ENCODE results near the gene CCNI2. TPM values are rescaled to one million over a fixed set of nuclear protein-coding genes. Genes with fewer than 3 reads are reported as not detected.

The CCNI2 gene
- total and polyA plus RNA-seq, 7 experiments from 2014 or later = 2.4 to 44.9 (median 5.0) TPM

DNA sequence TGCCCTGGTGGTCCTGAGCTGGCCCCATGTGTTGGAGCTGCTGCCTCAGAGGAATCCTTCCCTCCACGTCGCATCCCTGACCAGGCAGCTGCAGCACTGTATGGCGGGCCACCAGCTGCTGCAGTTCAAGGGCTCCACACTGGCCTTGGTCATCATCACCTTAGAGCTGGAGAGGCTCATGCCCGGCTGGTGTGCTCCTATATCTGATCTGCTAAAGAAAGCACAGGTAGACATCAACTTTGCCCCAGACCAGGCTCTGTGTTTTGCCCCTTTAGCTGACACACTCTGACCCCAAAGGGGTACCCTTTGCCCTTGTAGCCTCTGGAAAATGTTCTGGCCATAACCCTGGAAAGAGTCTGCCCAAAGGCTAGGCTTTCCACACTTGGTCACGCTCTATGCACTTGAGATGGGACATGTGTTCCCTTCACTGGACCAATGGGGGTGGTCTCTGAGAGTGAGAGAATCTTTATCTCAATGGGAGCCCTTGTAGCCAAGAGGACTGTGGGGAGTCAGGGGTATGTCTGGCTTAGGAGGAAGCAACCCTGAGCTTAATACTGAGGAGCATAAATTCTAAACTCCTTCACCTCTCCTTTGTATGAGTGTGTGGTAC, 4.8 kb downstream of the CCNI2 start:
- Mint-ChIP-seq H3K9me3 (no peaks in the 10 kb centered on the region), H3K27me3 (no peaks in the 10 kb centered on the region), H3K4me1 (peaks cover 0 to 62% (median 5%) of the 10 kb centered on the region in 7 donors), H3K36me3 (peaks cover 0 to 26% (median 0%) of the 10 kb centered on the region in 5 donors), H3K27ac (peak overlapping the region in 3 of 9 donors; percentile 38 to 82 (median 48)), H3K4me3 (peak overlapping the region in 1 of 10 donors; percentile 42)
- Histone ChIP-seq H3K4me1 (ENCODE audit: control insufficient read depth in 2 of 2, insufficient read depth in 2 of 2, low read length in 2 of 2) (peaks cover 0 to 4% of the 10 kb centered on the region in 2 donors), H3K27ac (ENCODE audit: low read depth, low read length) (no peak overlapping the region), H3K36me3 (ENCODE audit: control insufficient read depth in 2 of 3, insufficient read depth in 3 of 3, low read length in 3 of 3) (peaks cover 0 to 10% (median 0%) of the 10 kb centered on the region in 3 experiments), H3K9me3 (ENCODE audit: control insufficient read depth in 2 of 3, low read length in 3 of 3) (no peaks in the 10 kb centered on the region), H3K4me3 (ENCODE audit: low read length) (no peak overlapping the region), H3K27me3 (ENCODE audit: control insufficient read depth in 2 of 2, insufficient read depth in 2 of 2, low read length in 2 of 2) (no peaks in the 10 kb centered on the region)
- ChIA-PET CTCF (no interaction called here), POLR2A (no interaction called here)
- DNase-seq = no peak
- ATAC-seq = no peak
- intact Hi-C loops (cut with micrococcal nuclease) = loop anchor here in 1 of 2 donors (1.0 to 2.0 kb wide), 2 partner anchors 15 to 25 kb away; partner anchors contain the start of genes KIF3A and SEPTIN8

DNA sequence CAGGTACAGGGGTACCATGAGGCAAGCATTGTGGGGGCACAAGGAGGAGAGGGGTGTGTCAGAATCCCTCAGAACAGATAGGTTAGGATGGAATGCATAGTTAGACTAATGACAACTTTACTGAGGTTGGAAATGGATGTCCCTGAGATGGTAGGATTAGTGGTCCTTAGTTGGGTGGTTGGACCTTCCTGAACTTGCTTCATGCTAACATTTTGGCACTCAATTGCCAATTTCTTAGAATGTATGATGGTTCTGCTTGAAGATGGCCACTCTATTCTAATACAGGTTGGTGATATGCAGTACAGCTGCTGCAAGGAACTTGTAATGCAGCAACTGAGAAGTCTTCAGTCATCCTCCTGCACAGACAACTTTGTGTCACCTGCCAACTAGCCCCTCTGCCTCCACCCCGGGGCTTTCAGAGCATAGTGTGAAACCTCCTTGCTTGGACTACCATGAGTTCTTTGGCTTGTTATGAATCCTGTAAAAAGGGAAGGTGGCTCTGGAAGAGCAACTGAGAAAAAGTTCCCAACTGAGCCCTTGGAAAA, 5.4 kb downstream of the CCNI2 start:
- H3K4me3 Mint-ChIP-seq = no peak overlapping the region
- H3K4me1 Mint-ChIP-seq = peaks cover 0 to 62% (median 5%) of the 10 kb centered on the region in 7 donors
- H3K36me3 Mint-ChIP-seq = peaks cover 0 to 26% (median 0%) of the 10 kb centered on the region in 5 donors
- POLR2A ChIA-PET = no interaction called here
- peaks cover 0 to 4% of the 10 kb centered on the region in 2 donors for H3K4me1 ChIP-seq (ENCODE audit: control insufficient read depth in 2 of 2, insufficient read depth in 2 of 2, low read length in 2 of 2)
- no peak overlapping the region for H3K4me3 ChIP-seq (ENCODE audit: low read length)
- no peaks in the 10 kb centered on the region for H3K27me3 ChIP-seq (ENCODE audit: control insufficient read depth in 2 of 2, insufficient read depth in 2 of 2, low read length in 2 of 2)
- H3K9me3 Mint-ChIP-seq = no peaks in the 10 kb centered on the region
- intact Hi-C loops (cut with micrococcal nuclease) = loop anchor here in 1 of 2 donors (2.0 kb wide), 1 partner anchor 24 kb away; the partner anchor contains the start of gene SEPTIN8
- peaks cover 0 to 10% (median 0%) of the 10 kb centered on the region in 3 experiments for H3K36me3 ChIP-seq (ENCODE audit: control insufficient read depth in 2 of 3, insufficient read depth in 3 of 3, low read length in 3 of 3)
- CTCF ChIA-PET = interaction anchor here (1.1 kb wide), 1 partner anchor 15 kb away, joined by 4 read pairs; the partner anchor contains the start of gene KIF3A
- DNase-seq (peak in 1 of 9 donors; percentile 6), ATAC-seq (no peak)
- peak overlapping the region in 2 of 9 donors; percentile 48 to 82 for H3K27ac Mint-ChIP-seq
- no peak overlapping the region for H3K27ac ChIP-seq (ENCODE audit: low read depth, low read length)
- H3K27me3 Mint-ChIP-seq = no peaks in the 10 kb centered on the region
- H3K9me3 ChIP-seq (ENCODE audit: control insufficient read depth in 2 of 3, low read length in 3 of 3) = no peaks in the 10 kb centered on the region

DNA sequence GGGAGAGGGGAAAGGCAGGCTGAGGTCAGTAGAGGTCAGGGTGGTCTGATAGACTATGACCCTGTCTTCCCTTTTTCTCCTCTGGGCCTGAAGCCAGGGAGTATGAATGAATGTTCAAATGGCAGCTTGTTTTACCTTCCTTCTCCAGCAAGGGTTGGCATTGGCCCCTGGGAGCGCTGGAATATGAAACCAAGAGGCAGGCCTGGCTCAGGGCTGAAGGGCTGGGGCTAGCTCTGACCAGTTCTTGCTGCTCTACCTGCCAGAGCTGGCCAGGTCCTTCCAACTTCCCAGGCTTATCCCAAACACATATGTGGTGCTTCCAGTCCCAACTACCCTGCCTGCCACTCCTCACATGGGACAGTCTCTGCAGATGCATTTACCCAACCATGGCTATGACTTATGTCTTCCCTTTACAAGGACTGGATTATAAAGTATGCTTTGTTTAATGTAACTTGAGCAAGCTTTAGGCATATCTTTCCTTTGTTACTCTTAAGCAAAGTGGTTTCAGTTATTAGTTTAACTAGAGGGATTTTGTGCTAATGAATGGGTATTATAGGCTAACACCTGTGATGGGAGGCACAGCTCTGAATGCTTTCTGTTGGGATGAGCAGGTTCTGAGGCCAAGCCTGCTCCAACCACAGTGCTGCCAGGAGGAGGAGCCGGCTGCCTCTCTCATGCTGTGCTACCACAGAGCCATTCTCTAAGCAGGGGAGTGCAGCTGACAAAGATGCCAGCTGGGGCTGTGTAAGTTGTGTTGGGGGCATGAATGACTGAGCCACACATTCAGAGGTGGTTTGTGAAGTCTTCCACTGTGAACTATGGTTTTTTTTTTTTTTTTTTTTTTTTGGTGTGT, 6.1 kb downstream of the CCNI2 start:
- Mint-ChIP-seq H3K27me3 (no peaks in the 10 kb centered on the region), H3K4me3 (no peak overlapping the region), H3K4me1 (peaks cover 0 to 60% (median 3%) of the 10 kb centered on the region in 7 donors), H3K27ac (peak overlapping the region in 1 of 9 donors; percentile 54), H3K36me3 (peaks cover 0 to 28% (median 0%) of the 10 kb centered on the region in 5 donors), H3K9me3 (no peaks in the 10 kb centered on the region)
- Histone ChIP-seq H3K27me3 (ENCODE audit: control insufficient read depth in 2 of 2, insufficient read depth in 2 of 2, low read length in 2 of 2) (no peaks in the 10 kb centered on the region), H3K9me3 (ENCODE audit: control insufficient read depth in 2 of 3, low read length in 3 of 3) (no peaks in the 10 kb centered on the region), H3K4me3 (ENCODE audit: low read length) (no peak overlapping the region), H3K4me1 (ENCODE audit: control insufficient read depth in 2 of 2, insufficient read depth in 2 of 2, low read length in 2 of 2) (no peaks in the 10 kb centered on the region), H3K36me3 (ENCODE audit: control insufficient read depth in 2 of 3, insufficient read depth in 3 of 3, low read length in 3 of 3) (peaks cover 0 to 10% (median 0%) of the 10 kb centered on the region in 3 experiments), H3K27ac (ENCODE audit: low read depth, low read length) (no peak overlapping the region)
- CTCF ChIA-PET = interaction anchor here (1.1 to 1.3 kb wide), 2 partner anchors 16 to 67 kb away, joined by 3 to 4 read pairs; partner anchors contain the start of gene KIF3A
- peak in 1 of 9 donors; percentile 30 for DNase-seq
- POLR2A ChIA-PET = no interaction called here
- peak; percentile 29 for ATAC-seq
- intact Hi-C loops (cut with micrococcal nuclease) = loop anchor here in 1 of 2 donors (2.0 kb wide), 1 partner anchor 23 kb away; the partner anchor contains the start of gene SEPTIN8

DNA sequence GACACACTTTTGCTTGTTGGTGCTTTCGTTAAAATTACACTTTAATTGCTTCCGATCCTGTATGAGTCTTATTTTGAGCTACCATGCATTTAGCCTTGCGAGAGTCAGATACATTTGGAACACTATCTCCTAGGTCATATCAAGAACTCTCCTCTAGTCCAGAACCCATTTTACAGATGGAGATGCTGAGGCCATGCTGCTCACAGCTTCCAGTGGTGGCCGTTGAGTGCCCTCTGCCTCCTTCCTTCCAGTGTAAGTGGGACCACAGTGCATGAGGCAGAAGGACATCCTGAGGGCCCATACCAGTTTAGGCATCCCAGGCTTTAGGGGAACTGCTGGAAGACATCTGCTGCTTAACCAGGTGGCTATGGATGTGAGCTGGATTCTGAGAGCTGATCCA, 6.9 kb downstream of the CCNI2 start:
- H3K4me1 Mint-ChIP-seq = peaks cover 0 to 55% (median 0%) of the 10 kb centered on the region in 7 donors
- H3K27ac Mint-ChIP-seq = peak overlapping the region in 1 of 9 donors; percentile 36
- no peak for DNase-seq
- Histone ChIP-seq H3K27me3 (ENCODE audit: control insufficient read depth in 2 of 2, insufficient read depth in 2 of 2, low read length in 2 of 2) (no peaks in the 10 kb centered on the region), H3K9me3 (ENCODE audit: control insufficient read depth in 2 of 3, low read length in 3 of 3) (no peaks in the 10 kb centered on the region), H3K36me3 (ENCODE audit: control insufficient read depth in 2 of 3, insufficient read depth in 3 of 3, low read length in 3 of 3) (peaks cover 0 to 10% (median 0%) of the 10 kb centered on the region in 3 experiments), H3K27ac (ENCODE audit: low read depth, low read length) (no peak overlapping the region), H3K4me3 (ENCODE audit: low read length) (no peak overlapping the region), H3K4me1 (ENCODE audit: control insufficient read depth in 2 of 2, insufficient read depth in 2 of 2, low read length in 2 of 2) (no peaks in the 10 kb centered on the region)
- no peak for ATAC-seq
- no peaks in the 10 kb centered on the region for H3K9me3 Mint-ChIP-seq
- intact Hi-C loops (cut with micrococcal nuclease) = no loop called here
- no peak overlapping the region for H3K4me3 Mint-ChIP-seq
- ChIA-PET CTCF (interaction anchor here (1.3 kb wide), 1 partner anchor 66 kb away, joined by 3 read pairs; no protein-coding TSS in a partner anchor), POLR2A (no interaction called here)
- H3K36me3 Mint-ChIP-seq = peaks cover 0 to 30% (median 0%) of the 10 kb centered on the region in 5 donors
- H3K27me3 Mint-ChIP-seq = no peaks in the 10 kb centered on the region

- Histone ChIP-seq H3K27ac (ENCODE audit: low read depth, low read length) (no peak overlapping the region), H3K36me3 (ENCODE audit: control insufficient read depth in 2 of 3, insufficient read depth in 3 of 3, low read length in 3 of 3) (peaks cover 0 to 10% (median 0%) of the 10 kb centered on the region in 3 experiments), H3K4me1 (ENCODE audit: control insufficient read depth in 2 of 2, insufficient read depth in 2 of 2, low read length in 2 of 2) (no peaks in the 10 kb centered on the region), H3K9me3 (ENCODE audit: control insufficient read depth in 2 of 3, low read length in 3 of 3) (no peaks in the 10 kb centered on the region), H3K27me3 (ENCODE audit: control insufficient read depth in 2 of 2, insufficient read depth in 2 of 2, low read length in 2 of 2) (no peaks in the 10 kb centered on the region), H3K4me3 (ENCODE audit: low read length) (no peak overlapping the region)
- H3K4me1 Mint-ChIP-seq = peaks cover 0 to 50% (median 0%) of the 10 kb centered on the region in 7 donors
- POLR2A ChIA-PET = interaction anchor here (0.7 kb wide), 1 partner anchor 27 kb away, joined by 3 read pairs; no protein-coding TSS in a partner anchor
- H3K27ac Mint-ChIP-seq = peak overlapping the region in 4 of 9 donors; percentile 21 to 67 (median 32)
- CTCF ChIA-PET = no interaction called here
- no peak for ATAC-seq
- intact Hi-C loops (cut with micrococcal nuclease) = no loop called here
- no peak for DNase-seq
- H3K36me3 Mint-ChIP-seq = peaks cover 0 to 30% (median 0%) of the 10 kb centered on the region in 5 donors
- H3K4me3 Mint-ChIP-seq = no peak overlapping the region
- no peaks in the 10 kb centered on the region for H3K9me3 Mint-ChIP-seq
- no peaks in the 10 kb centered on the region for H3K27me3 Mint-ChIP-seq
These were observed 7.7 kb downstream of the CCNI2 start for GRCh38 chr5:132754947-132755346.

DNA sequence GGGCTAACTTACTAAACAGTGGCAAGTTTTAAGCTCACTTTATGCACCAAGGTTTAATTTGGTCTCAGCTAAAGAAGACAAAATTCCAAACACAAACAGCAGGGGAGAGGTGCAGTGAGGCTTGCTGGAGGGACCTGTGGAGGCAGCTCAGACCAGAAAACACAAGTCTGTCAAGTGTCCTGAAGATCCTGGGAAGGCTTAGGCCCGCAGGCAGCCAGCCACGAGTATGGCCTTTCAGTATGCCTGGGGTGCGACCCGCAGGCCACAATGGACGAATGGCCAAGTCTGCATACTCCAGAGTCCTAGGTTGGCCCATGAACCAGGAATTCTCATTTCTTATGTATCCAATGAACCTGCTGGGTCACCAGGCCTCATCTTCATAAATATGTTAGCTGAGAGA, 9.3 kb downstream of the CCNI2 start:
- DNase-seq (no peak), ATAC-seq (no peak)
- POLR2A ChIA-PET = no interaction called here
- Histone ChIP-seq H3K27me3 (ENCODE audit: control insufficient read depth in 2 of 2, insufficient read depth in 2 of 2, low read length in 2 of 2) (no peaks in the 10 kb centered on the region), H3K36me3 (ENCODE audit: control insufficient read depth in 2 of 3, insufficient read depth in 3 of 3, low read length in 3 of 3) (peaks cover 0 to 8% (median 0%) of the 10 kb centered on the region in 3 experiments), H3K9me3 (ENCODE audit: control insufficient read depth in 2 of 3, low read length in 3 of 3) (no peaks in the 10 kb centered on the region), H3K27ac (ENCODE audit: low read depth, low read length) (no peak overlapping the region), H3K4me3 (ENCODE audit: low read length) (no peak overlapping the region), H3K4me1 (ENCODE audit: control insufficient read depth in 2 of 2, insufficient read depth in 2 of 2, low read length in 2 of 2) (no peaks in the 10 kb centered on the region)
- H3K9me3 Mint-ChIP-seq = no peaks in the 10 kb centered on the region
- H3K36me3 Mint-ChIP-seq = peaks cover 0 to 26% (median 0%) of the 10 kb centered on the region in 5 donors
- no peak overlapping the region for H3K27ac Mint-ChIP-seq
- H3K4me1 Mint-ChIP-seq = peaks cover 0 to 36% (median 0%) of the 10 kb centered on the region in 7 donors
- CTCF ChIA-PET = interaction anchor here (1.4 kb wide), 1 partner anchor 10 kb away, joined by 3 read pairs; no protein-coding TSS in a partner anchor
- intact Hi-C loops (cut with micrococcal nuclease) = no loop called here
- no peaks in the 10 kb centered on the region for H3K27me3 Mint-ChIP-seq
- H3K4me3 Mint-ChIP-seq = no peak overlapping the region

Measured in naive thymus-derived CD4-positive, alpha-beta T cell (primary cell).